Gastroesophageal sphincter (tissue), 3 donors: ENCODE results near the gene STIMATE.

Experiments used
- EP300 ChIP-seq: sonication (generic); formaldehyde crosslinking; IDR thresholded peaks from one replicate; pipeline ENCODE4 v1.6.1; 2017; ENCODE audit warnings: antibody characterized with exemption, mild to moderate bottlenecking
- POLR2A ChIP-seq, 2 donors: fragments of 450-650 bp; IDR thresholded peaks; one replicate each; pipeline ENCODE4 v1.6.1; 2017; ENCODE audit warnings: antibody characterized with exemption in 2 of 2, mild to moderate bottlenecking in 2 of 2, moderate library complexity in 1 of 2
- POLR2AphosphoS5 ChIP-seq: sonication (generic); formaldehyde crosslinking; IDR thresholded peaks from one replicate; pipeline ENCODE4 v1.6.1; 2017; ENCODE audit warnings: antibody characterized with exemption
- TF ChIP-seq, protein P1 (sequence below), 4 experiments: fragments of 200-600 bp in 2 of 4; fragments of 450-650 bp in 2 of 4; sonication (generic) in 1 of 4; IDR thresholded peaks; one replicate each; pipeline ENCODE4 v1.5.1; 2017 to 2019; ENCODE audit warnings: antibody characterized with exemption in 4 of 4, mild to moderate bottlenecking in 2 of 4, moderate library complexity in 2 of 4

DNA sequence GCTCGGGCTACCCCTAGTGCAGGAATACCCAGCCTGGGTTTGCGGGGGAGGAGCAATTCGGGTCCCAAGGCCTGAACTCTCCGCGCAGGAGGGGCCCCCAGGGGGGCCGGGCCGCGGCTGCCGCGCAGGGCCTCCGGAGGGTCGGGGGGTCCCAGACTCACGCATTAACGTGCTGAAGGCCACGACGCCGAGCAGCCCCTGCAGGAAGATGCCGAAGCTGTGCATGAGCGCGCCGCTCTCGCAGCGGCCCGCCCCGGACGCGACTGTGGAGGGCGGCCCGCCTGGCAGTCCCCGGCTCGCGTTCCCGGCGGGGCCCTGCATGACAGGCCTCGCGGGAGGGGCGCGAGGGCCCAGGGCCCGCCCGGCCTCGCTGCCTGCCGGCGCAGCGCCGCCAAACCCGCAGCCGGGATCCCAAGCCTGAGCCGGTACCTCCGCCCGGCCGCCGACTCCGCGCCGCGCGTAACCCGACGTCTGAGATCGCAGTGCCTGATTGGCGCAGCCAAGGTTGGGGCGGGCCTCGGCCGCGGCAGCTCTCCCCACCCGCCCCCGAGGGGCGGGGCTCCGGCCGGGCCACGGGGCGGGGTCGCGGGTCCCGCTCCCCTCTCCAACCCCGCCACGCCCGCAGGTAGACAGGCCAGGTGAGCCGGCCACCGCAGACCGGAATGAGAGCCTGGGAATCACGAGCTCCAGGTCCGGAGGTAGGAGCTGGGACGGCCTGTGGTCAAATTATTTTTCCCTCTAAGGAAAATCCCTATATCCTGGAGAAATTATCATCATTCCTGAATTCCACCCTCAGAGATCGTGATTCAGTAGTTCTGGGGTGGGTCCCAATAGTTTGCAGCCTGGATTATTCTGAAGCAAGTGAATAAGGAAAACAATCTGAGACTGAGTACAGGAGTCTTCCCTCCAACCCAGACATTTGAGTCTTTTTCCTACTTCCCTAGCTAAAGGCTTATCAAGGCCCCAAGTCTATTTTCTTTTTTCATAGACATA lies at the start of gene STIMATE:
- TF ChIP-seq EP300 (no peak), POLR2A (IDR thresholded peaks at IDR 0.05) (peak; percentile 33 to 66), POLR2AphosphoS5 (peak; percentile 39)
- TF ChIP-seq, protein P1, sequence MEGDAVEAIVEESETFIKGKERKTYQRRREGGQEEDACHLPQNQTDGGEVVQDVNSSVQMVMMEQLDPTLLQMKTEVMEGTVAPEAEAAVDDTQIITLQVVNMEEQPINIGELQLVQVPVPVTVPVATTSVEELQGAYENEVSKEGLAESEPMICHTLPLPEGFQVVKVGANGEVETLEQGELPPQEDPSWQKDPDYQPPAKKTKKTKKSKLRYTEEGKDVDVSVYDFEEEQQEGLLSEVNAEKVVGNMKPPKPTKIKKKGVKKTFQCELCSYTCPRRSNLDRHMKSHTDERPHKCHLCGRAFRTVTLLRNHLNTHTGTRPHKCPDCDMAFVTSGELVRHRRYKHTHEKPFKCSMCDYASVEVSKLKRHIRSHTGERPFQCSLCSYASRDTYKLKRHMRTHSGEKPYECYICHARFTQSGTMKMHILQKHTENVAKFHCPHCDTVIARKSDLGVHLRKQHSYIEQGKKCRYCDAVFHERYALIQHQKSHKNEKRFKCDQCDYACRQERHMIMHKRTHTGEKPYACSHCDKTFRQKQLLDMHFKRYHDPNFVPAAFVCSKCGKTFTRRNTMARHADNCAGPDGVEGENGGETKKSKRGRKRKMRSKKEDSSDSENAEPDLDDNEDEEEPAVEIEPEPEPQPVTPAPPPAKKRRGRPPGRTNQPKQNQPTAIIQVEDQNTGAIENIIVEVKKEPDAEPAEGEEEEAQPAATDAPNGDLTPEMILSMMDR (IDR thresholded peaks at IDR 0.05) = peak in 2 of 4 experiments; percentile 5 to 9
